ENCODE measurements around the gene ARHGAP31. TPM values are rescaled to one million over a fixed set of nuclear protein-coding genes. Genes with fewer than 3 reads are reported as not detected.
"Not testable (repeated sequence)": the region's sequence is repeated elsewhere in the genome, so short reads cannot be mapped to it uniquely, and the experiment has no call there.

The ARHGAP31 gene
- total RNA-seq, 2 experiments from 2014 or later, result 1.4 to 8.3 TPM

DNA sequence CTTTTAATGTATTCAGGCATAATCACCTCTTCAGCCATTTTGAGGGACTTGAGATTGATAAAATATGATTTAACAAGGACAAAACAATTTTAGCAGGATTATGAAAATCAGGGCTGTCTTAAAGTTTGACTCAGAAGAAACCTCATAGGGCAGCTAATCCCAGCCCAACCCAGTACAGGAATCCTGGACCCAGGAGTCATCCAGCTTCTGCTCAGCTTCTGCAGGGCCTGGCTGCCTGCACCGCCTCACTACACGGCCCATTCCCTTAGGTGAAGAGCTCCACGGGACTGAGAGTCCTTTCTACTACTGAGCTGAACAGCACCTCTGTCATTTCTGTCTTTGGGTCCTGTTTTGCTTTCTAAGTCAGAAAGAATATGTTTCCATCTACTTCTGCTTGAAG, 37.5 kb downstream of the ARHGAP31 start:
- Mint-ChIP-seq H3K27me3 (no peaks in the 10 kb centered on the region), H3K9me3 (ENCODE audit: low read depth) (no peaks in the 10 kb centered on the region), H3K27ac (no peak overlapping the region), H3K36me3 (peaks cover 1% of the 10 kb centered on the region), H3K4me3 (no peak overlapping the region), H3K4me1 (no peaks in the 10 kb centered on the region)
- CTCF ChIA-PET, result no interaction called here
- no peak for ATAC-seq
- no peak for DNase-seq

DNA sequence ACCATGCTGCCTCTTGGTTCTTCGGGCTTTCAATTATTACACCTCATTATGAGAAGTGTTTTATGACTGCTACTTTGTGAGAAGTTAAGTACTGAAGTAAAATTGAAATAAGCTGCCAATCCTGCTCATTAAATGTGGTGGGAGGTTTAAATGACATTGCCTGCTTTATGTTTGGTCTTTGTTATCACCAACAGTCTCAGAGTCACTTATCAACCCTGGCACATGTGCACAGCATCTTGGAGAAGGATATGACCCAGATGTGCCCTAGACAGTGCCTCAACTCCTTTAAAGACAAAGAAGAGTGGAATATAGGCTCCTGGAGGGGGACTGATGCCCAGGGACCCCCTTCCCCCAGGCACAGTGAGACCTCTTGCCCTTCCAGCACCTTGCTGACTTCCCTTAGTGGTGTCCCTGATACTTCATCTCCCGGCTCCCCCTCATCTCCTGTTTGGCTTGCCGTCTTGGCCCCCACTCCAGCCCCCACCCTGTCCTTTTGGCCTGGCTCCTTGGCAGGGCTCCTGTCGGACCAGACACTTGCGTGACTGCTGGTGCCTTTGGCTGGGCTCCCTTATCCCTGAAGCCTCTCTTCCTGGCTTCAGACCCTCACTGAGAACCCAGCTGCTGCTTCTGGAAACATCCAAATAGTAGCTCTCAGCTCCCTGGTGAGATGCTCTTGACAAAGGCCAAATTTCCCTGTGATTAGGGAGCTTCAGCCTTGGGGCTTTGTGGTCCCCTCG, 39.8 kb downstream of the ARHGAP31 start:
- no peak overlapping the region for H3K4me3 Mint-ChIP-seq
- CTCF ChIA-PET, result no interaction called here
- ATAC-seq, result no peak

DNA sequence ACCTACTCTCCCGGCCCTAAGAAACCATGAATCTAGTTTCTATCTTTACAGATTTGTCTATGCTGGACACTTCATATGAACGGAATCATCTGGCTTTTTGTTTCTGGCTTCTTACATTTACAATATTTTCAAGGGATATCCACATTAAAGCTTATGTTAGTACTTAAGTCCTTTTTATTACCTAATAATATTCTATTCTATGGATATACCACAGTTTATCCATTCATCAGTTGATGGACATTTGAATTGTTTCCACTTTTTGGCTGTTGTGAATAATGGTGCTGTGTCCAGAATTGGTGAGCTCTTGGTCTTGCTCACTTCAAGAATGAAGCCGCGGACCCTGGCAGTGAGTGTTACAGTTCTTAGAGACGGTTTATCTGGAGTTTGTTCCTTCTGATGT, 42.6 kb downstream of the ARHGAP31 start:
- no peak for ATAC-seq
- Mint-ChIP-seq H3K4me1 (no peaks in the 10 kb centered on the region), H3K4me3 (no peak overlapping the region), H3K9me3 (ENCODE audit: low read depth) (peaks cover 2% of the 10 kb centered on the region), H3K27ac (no peak overlapping the region), H3K27me3 (no peaks in the 10 kb centered on the region), H3K36me3 (peaks cover 2% of the 10 kb centered on the region)
- CTCF ChIA-PET, result no interaction called here
- no peak for DNase-seq

More for the DNA sequence above, 39.8 kb downstream of the ARHGAP31 start:
- peaks cover 2% of the 10 kb centered on the region for H3K9me3 Mint-ChIP-seq (ENCODE audit: low read depth)
- no peaks in the 10 kb centered on the region for H3K4me1 Mint-ChIP-seq
- no peaks in the 10 kb centered on the region for H3K27me3 Mint-ChIP-seq
- no peak for DNase-seq
- no peak overlapping the region for H3K27ac Mint-ChIP-seq
- H3K36me3 Mint-ChIP-seq, result peaks cover 2% of the 10 kb centered on the region

DNA sequence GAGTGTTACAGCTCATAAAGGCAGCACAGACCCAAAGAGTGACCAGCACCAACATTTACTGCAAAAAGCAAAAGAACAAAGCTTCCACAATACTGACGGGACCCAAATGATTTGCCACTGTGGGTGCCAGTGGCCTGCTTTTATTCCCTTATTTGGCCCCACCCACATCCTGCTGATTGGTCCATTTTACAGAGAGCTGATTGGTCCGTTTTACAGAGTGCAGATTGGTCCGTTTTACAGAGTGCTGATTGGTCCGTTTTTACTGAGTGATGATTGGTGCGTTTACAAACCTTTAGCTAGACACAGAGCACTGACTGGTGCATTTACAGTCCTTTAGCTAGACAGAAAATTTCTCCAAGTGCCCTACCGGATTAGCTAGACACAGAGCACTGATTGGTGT, 43.2 kb downstream of the ARHGAP31 start:
- H3K4me1 Mint-ChIP-seq; H3K27ac Mint-ChIP-seq; ATAC-seq; H3K27me3 Mint-ChIP-seq; H3K36me3 Mint-ChIP-seq; H3K9me3 Mint-ChIP-seq (ENCODE audit: low read depth); CTCF ChIA-PET; DNase-seq; H3K4me3 Mint-ChIP-seq: not testable (repeated sequence)

DNA sequence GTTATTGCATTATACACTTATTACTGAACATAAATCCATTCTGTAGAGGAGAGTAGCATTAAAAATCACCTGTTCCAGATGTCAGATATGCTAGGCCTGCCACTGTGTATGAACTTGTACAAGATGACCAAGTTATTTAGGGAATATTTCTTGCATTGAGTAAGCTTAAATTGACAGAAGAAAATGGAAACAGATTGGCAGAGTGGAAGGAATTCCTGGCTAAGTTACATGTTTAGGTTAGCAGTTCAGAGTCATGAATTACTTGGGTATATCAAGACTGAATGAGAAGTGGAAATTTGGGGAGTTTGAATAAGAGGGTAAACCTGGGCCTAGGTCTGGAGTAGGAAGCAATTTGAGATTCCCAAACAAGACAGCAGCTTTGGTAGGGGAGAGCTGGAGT, 44.6 kb downstream of the ARHGAP31 start:
- H3K27ac Mint-ChIP-seq, result no peak overlapping the region
- peaks cover 2% of the 10 kb centered on the region for H3K36me3 Mint-ChIP-seq
- no peak overlapping the region for H3K4me3 Mint-ChIP-seq
- ATAC-seq (no peak), DNase-seq (no peak)
- no peaks in the 10 kb centered on the region for H3K4me1 Mint-ChIP-seq
- peaks cover 2% of the 10 kb centered on the region for H3K9me3 Mint-ChIP-seq (ENCODE audit: low read depth)
- CTCF ChIA-PET, result interaction anchor here (1.2 kb wide), 1 partner anchor 16 kb away, joined by 3 read pairs; no protein-coding TSS in a partner anchor
- H3K27me3 Mint-ChIP-seq, result no peaks in the 10 kb centered on the region

DNA sequence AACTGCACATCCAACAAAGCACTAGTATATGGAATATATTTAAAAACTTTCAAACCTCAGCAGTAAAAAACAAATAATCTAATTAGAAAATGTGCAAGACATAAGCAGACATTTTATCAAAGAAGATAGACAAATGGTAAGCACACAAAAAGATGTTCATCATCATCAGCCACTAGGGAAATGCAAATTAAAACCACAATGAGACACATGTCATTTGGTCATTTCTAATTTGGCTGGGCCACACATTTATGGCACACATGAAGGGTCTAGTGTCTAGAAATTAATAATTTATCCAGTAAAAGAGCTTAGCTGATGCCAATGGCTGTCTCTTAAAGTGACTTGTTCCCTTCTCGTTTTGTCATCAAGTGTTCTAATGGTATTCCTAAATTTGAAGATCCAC, 45.8 kb downstream of the ARHGAP31 start:
- H3K27ac Mint-ChIP-seq, result no peak overlapping the region
- no peak overlapping the region for H3K4me3 Mint-ChIP-seq
- no peaks in the 10 kb centered on the region for H3K27me3 Mint-ChIP-seq
- CTCF ChIA-PET, result no interaction called here
- peaks cover 2% of the 10 kb centered on the region for H3K9me3 Mint-ChIP-seq (ENCODE audit: low read depth)
- DNase-seq, result no peak
- H3K36me3 Mint-ChIP-seq, result peaks cover 2% of the 10 kb centered on the region
- ATAC-seq, result no peak
- no peaks in the 10 kb centered on the region for H3K4me1 Mint-ChIP-seq

DNA sequence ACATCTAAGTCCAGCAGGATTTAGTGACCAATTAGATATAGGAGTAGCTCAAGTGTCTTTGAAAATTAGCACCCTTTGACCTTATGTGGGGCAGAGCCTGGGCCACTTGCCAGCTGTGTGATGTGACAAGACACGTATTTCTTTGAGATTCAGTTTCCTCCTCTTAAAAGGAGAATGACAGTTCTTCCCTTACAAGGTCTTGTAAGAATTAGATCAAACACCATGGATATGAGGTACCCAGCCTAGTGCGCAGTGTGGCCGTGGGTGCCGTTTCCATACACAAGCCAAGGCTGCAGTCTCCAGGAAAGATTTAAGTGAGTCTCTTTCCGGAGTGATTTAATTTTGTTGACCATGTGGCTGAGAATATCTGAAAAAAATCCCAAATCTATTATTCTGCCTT, 46.3 kb downstream of the ARHGAP31 start:
- H3K9me3 Mint-ChIP-seq (ENCODE audit: low read depth), result peaks cover 2% of the 10 kb centered on the region
- H3K27me3 Mint-ChIP-seq, result no peaks in the 10 kb centered on the region
- H3K4me1 Mint-ChIP-seq, result no peaks in the 10 kb centered on the region
- CTCF ChIA-PET, result no interaction called here
- no peak overlapping the region for H3K27ac Mint-ChIP-seq
- DNase-seq, result no peak
- peaks cover 2% of the 10 kb centered on the region for H3K36me3 Mint-ChIP-seq
- no peak for ATAC-seq
- H3K4me3 Mint-ChIP-seq, result no peak overlapping the region

DNA sequence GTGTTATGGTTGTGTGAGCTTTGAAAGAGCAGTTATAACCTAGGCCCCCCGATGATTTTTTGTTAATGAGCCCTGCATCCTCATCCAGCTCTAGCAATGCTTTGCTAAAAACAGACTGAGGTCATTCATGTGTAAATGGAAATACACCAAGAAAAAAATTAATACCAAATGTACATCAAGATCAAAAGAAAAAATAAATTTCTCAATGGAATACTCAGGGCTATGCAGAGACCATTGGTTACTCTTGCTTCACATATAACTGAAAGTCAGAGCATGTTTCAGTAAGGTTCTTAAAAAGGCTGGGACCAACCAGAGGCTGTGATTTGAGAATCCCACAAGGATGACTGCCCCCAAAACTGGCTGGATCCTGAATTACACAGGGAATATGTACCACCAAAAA, 48.0 kb downstream of the ARHGAP31 start:
- Mint-ChIP-seq H3K9me3 (ENCODE audit: low read depth) (peaks cover under 1% of the 10 kb centered on the region), H3K4me3 (no peak overlapping the region), H3K27me3 (no peaks in the 10 kb centered on the region), H3K4me1 (no peaks in the 10 kb centered on the region), H3K27ac (no peak overlapping the region), H3K36me3 (no peaks in the 10 kb centered on the region)
- ATAC-seq (no peak), DNase-seq (no peak)
- CTCF ChIA-PET, result no interaction called here

DNA sequence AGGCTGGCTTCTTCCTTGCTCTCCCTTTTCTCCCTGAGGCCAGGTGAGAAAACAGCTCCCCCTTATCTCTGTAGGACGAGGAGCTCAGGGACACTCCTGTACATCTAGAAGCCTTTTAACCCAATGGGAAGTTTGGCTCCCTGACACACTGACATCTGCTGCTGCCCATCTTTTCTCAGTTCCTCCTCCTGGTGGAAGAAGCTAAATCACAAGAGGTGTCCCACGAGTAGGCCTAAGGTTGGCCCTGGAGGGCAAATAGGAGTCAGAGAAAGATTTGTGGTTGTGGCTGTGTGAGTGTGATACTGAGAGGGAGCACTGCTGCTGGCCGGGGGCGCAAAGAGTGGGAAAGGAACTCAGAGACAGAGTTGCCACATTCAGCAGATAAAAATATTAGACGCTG, 49.5 kb downstream of the ARHGAP31 start:
- no peak overlapping the region for H3K4me3 Mint-ChIP-seq
- no peak overlapping the region for H3K27ac Mint-ChIP-seq
- H3K4me1 Mint-ChIP-seq, result no peaks in the 10 kb centered on the region
- H3K27me3 Mint-ChIP-seq, result no peaks in the 10 kb centered on the region
- H3K9me3 Mint-ChIP-seq (ENCODE audit: low read depth), result no peaks in the 10 kb centered on the region
- DNase-seq (no peak), ATAC-seq (no peak)
- no peaks in the 10 kb centered on the region for H3K36me3 Mint-ChIP-seq
- CTCF ChIA-PET, result no interaction called here

DNA sequence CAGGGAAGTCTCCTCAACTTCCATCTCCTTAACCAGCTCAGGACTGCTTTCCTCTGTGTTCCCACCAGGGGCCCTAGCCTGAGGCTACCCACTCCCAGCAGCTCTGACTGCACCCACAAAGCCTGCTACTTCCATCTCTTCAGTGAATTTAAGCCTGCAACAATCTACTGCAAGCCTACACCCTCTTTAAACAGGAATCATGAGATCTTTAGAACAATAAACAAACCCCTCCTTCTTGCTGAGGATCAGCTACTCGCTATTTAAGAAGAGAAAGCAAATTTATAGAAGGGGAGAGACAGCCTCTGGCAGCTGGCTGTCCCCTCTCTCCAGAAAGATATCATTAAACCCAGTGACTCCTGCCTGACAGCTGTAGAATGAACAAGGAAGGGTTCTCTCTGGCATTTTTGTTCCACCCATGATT, 51.9 kb downstream of the ARHGAP31 start:
- Mint-ChIP-seq H3K9me3 (ENCODE audit: low read depth) (no peaks in the 10 kb centered on the region), H3K27ac (no peak overlapping the region), H3K4me1 (no peaks in the 10 kb centered on the region), H3K27me3 (no peaks in the 10 kb centered on the region), H3K4me3 (no peak overlapping the region), H3K36me3 (no peaks in the 10 kb centered on the region)
- CTCF ChIA-PET, result no interaction called here
- DNase-seq, result no peak
- ATAC-seq, result no peak

DNA sequence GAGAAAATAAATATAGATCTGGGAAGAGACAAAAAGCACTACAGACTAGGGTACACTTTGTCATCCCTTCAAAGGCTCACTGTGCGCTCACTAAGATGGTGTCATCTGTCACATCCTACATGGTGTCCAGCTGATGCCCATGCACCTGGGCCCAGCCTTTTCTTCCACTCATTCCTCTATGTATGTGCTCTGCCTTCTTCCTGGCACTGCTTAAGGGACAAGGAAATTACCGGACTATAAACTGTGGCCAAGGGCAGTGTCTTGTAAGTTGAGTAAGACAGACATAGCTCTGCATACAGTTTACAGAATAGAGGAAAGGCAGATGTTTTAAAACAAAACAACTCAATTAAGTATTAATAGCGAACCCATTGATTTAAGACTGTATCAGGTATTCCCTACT, 52.9 kb downstream of the ARHGAP31 start:
- H3K36me3 Mint-ChIP-seq, result no peaks in the 10 kb centered on the region
- no peak overlapping the region for H3K27ac Mint-ChIP-seq
- H3K9me3 Mint-ChIP-seq (ENCODE audit: low read depth), result no peaks in the 10 kb centered on the region
- H3K27me3 Mint-ChIP-seq, result no peaks in the 10 kb centered on the region
- DNase-seq (no peak), ATAC-seq (no peak)
- H3K4me3 Mint-ChIP-seq, result no peak overlapping the region
- H3K4me1 Mint-ChIP-seq, result peaks cover under 1% of the 10 kb centered on the region
- CTCF ChIA-PET, result no interaction called here

DNA sequence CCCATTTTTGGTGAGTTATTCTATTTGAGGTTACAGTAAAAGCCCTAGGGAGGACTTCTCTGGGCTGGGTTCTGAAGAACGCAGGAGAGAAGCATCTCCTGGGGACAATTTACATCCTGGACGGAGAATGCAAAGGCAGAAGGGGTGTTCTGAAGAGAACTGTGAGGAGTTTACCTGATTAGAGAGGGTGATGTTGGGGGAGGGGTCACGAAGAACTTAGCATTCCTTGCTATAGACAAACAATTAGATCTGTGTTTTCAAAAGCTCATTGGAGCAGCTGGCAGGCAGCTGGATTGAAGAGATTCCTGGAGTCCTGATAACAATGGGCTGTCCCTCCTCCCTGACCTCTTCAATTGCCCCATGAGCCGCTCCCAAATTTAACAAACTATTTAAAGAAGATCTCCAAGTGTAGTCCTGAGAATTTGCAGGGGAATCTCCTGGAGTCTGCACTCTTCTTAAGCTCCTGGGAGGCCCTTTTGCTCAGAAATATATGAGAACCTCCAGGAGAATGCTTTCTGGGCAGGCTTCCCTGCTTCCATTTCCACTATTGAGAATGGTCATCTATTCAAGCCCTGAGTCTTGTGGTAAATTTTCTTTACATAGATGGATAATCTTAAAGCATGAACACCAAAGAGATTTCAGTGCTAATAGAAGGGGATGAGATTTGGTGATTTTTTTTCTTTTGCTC, 55.3 kb downstream of the ARHGAP31 start:
- ATAC-seq (no peak), DNase-seq (no peak)
- CTCF ChIA-PET, result interaction anchor here (1.5 kb wide), 2 partner anchors 23 to 47 kb away, joined by 3 read pairs; no protein-coding TSS in a partner anchor
- Mint-ChIP-seq H3K4me1 (peaks cover 12% of the 10 kb centered on the region), H3K27me3 (no peaks in the 10 kb centered on the region), H3K4me3 (no peak overlapping the region), H3K36me3 (no peaks in the 10 kb centered on the region), H3K9me3 (ENCODE audit: low read depth) (no peaks in the 10 kb centered on the region), H3K27ac (no peak overlapping the region)

DNA sequence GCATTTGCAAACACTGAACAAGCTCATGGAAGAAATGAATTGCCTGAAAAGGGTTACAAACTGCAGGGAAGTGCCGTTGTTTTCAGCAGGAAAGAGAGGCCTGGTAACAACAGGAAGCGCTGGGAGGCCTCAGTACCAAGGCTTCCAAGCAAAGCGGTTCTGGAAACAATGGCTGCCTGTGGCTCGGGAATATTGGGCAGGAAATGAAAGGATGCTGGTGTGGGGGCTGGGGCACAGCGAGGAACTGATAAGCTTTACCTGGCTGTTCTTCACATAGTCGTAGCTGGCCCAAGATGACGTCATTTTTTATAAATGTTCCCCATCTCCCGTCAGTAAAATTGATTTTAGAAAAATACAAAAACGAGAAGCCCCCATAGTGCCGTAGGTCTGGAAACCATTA, 55.9 kb downstream of the ARHGAP31 start:
- DNase-seq (no peak), ATAC-seq (no peak)
- no peaks in the 10 kb centered on the region for H3K36me3 Mint-ChIP-seq
- CTCF ChIA-PET, result interaction anchor here (1.5 kb wide), 2 partner anchors 23 to 46 kb away, joined by 3 read pairs; no protein-coding TSS in a partner anchor
- peaks cover 12% of the 10 kb centered on the region for H3K4me1 Mint-ChIP-seq
- H3K27me3 Mint-ChIP-seq, result no peaks in the 10 kb centered on the region
- no peak overlapping the region for H3K27ac Mint-ChIP-seq
- H3K9me3 Mint-ChIP-seq (ENCODE audit: low read depth), result no peaks in the 10 kb centered on the region
- no peak overlapping the region for H3K4me3 Mint-ChIP-seq

DNA sequence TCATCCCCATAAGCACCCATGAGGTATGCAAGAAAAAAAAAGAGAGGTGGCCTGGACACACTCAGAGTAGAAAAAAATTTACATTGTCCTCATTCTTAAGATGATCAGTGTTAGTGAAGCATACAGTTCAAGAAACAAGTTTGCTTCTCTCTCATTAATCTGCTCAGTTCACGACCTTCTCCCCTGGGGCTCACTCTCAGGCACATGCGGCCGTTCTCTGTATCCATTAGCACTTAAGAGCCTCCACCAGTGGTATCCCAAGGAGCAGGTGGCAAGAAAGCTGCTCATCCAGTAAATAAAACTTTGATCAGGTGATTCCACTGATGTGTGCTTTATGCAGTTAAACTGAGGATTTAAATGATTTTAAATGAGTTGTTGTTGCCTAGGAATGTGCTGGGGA, 57.4 kb downstream of the ARHGAP31 start:
- H3K27me3 Mint-ChIP-seq, result no peaks in the 10 kb centered on the region
- no peaks in the 10 kb centered on the region for H3K36me3 Mint-ChIP-seq
- ATAC-seq (no peak), DNase-seq (no peak)
- no peak overlapping the region for H3K4me3 Mint-ChIP-seq
- H3K9me3 Mint-ChIP-seq (ENCODE audit: low read depth), result no peaks in the 10 kb centered on the region
- no peak overlapping the region for H3K27ac Mint-ChIP-seq
- CTCF ChIA-PET, result interaction anchor here (0.5 kb wide), 1 partner anchor 533 kb away, joined by 3 read pairs; no protein-coding TSS in a partner anchor
- H3K4me1 Mint-ChIP-seq, result peaks cover 12% of the 10 kb centered on the region
